ENCODE results near the gene MIA3. TPM values are rescaled to one million over a fixed set of nuclear protein-coding genes. Genes with fewer than 3 reads are reported as not detected.
A peak's percentile ranks its signal among the peaks of the same experiment; 100 is the strongest.

MIA3 gene
- total RNA-seq, 1 experiment from 2014 or later = 56.3 TPM

DNA sequence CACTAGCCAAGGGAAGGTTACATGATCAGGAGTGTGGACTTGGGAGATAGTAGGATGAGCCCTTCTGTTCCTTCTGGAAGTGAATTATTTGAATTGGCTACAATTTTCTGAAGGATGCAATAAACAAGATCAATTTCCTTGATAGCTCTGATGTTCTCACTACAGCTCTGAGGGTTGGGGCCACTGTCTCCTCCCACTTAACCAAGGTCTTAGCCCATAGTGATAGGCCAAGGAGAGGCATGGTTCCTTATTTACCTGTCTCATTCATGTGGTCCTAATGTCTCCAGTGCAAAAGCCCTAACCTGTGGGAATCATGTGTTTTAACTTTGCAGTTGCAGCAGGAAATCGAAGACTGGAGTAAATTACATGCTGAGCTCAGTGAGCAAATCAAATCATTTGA, 34.8 kb downstream of the MIA3 start:
- Histone ChIP-seq H3K4me1 (ENCODE audit: insufficient read depth, low read length, poor library complexity, severe bottlenecking) (peaks cover 11% of the 10 kb centered on the region), H3K4me3 (ENCODE audit: low read depth, low read length, poor library complexity, severe bottlenecking) (no peak overlapping the region), H3K27me3 (replicated peaks; ENCODE audit: insufficient read depth, low read depth, low read length, poor library complexity) (no peaks in the 10 kb centered on the region), H3K9me3 (ENCODE audit: low read depth, low read length, poor library complexity, severe bottlenecking) (no peaks in the 10 kb centered on the region), H3K27ac (ENCODE audit: low read depth, low read length, poor library complexity, severe bottlenecking) (no peak overlapping the region), H3K36me3 (ENCODE audit: insufficient read depth, low read length, poor library complexity, severe bottlenecking) (peaks cover 73% of the 10 kb centered on the region)
- no peak for DNase-seq (ENCODE audit: low spot score)
- intact Hi-C loops (cut with micrococcal nuclease; ENCODE audit: unreplicated experiment) = no loop called here
- CTCF ChIA-PET = no interaction called here
- no peak for TF ChIP-seq EZH2 (IDR thresholded peaks at IDR 0.05; ENCODE audit: borderline replicate concordance, low read depth, low read length, poor library complexity, severe bottlenecking)
- TF ChIP-seq CTCF (conservative IDR thresholded peaks at IDR 0.05; ENCODE audit: low read depth, low read length) = no peak
- BruUV-seq (replicated peaks) = no TSS peak
- POLR2A ChIA-PET (ENCODE audit: low non-redundant PET) = no interaction called here

DNA sequence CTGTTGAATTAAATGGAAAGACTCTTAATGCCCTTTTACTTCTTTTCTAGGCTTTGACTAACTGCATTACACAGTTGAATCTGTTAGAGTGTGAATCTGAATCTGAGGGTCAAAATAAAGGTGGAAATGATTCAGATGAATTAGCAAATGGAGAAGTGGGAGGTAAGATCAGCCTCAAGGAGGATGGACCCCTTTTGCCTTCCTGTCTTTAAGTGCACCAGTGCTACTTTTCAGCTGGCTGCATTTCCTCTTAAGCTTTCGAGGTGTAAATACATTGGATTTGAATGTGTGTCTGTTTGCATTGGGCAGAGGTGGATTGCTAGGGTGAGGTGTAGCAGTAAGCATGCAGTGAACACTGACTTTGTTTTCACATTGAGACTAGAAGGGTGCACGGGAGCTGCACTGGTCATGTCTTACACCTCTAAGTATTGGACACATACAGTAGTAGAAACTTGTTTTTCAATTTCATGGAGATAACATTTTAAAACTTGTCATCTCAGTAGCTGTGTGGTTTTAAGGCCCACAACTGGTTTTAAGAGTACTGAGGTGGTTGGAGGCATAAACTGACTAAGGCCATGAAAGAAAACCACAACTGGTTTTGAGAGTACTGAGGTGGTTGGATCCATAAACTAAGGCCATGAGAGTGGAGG, 35.4 kb downstream of the MIA3 start:
- Histone ChIP-seq H3K36me3 (ENCODE audit: insufficient read depth, low read length, poor library complexity, severe bottlenecking) (peaks cover 76% of the 10 kb centered on the region), H3K4me3 (ENCODE audit: low read depth, low read length, poor library complexity, severe bottlenecking) (no peak overlapping the region), H3K9me3 (ENCODE audit: low read depth, low read length, poor library complexity, severe bottlenecking) (no peaks in the 10 kb centered on the region), H3K4me1 (ENCODE audit: insufficient read depth, low read length, poor library complexity, severe bottlenecking) (peaks cover 11% of the 10 kb centered on the region), H3K27me3 (replicated peaks; ENCODE audit: insufficient read depth, low read depth, low read length, poor library complexity) (no peaks in the 10 kb centered on the region), H3K27ac (ENCODE audit: low read depth, low read length, poor library complexity, severe bottlenecking) (no peak overlapping the region)
- TF ChIP-seq EZH2 (IDR thresholded peaks at IDR 0.05; ENCODE audit: borderline replicate concordance, low read depth, low read length, poor library complexity, severe bottlenecking) (no peak), CTCF (conservative IDR thresholded peaks at IDR 0.05; ENCODE audit: low read depth, low read length) (no peak)
- DNase-seq (ENCODE audit: low spot score) = no peak
- POLR2A ChIA-PET (ENCODE audit: low non-redundant PET) = no interaction called here
- no TSS peak for BruUV-seq (replicated peaks)
- CTCF ChIA-PET = no interaction called here
- intact Hi-C loops (cut with micrococcal nuclease; ENCODE audit: unreplicated experiment) = no loop called here

DNA sequence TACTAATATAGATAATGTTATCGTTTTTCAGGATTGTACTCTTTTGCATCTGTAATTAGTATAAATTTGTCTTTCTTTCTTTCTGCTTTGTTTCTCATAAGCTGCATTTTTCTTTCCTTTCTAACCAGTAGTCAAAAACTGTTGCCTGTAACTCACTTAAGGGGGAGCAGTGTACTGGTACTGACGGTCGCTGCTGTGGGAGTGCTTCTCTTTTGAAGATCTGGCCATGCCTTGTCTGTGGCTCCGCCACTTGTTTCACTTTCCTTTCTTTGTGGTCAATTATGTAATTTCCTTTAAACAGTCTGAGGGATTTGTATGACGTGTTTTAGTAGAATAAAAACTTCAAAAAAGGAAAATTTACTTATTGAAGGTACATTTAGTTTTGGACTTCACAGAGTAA, 37.0 kb downstream of the MIA3 start:
- ChIA-PET CTCF (no interaction called here), POLR2A (ENCODE audit: low non-redundant PET) (no interaction called here)
- Histone ChIP-seq H3K27me3 (replicated peaks; ENCODE audit: insufficient read depth, low read depth, low read length, poor library complexity) (no peaks in the 10 kb centered on the region), H3K4me1 (ENCODE audit: insufficient read depth, low read length, poor library complexity, severe bottlenecking) (peaks cover 11% of the 10 kb centered on the region), H3K36me3 (ENCODE audit: insufficient read depth, low read length, poor library complexity, severe bottlenecking) (peaks cover 82% of the 10 kb centered on the region), H3K9me3 (ENCODE audit: low read depth, low read length, poor library complexity, severe bottlenecking) (no peaks in the 10 kb centered on the region), H3K4me3 (ENCODE audit: low read depth, low read length, poor library complexity, severe bottlenecking) (no peak overlapping the region), H3K27ac (ENCODE audit: low read depth, low read length, poor library complexity, severe bottlenecking) (no peak overlapping the region)
- intact Hi-C loops (cut with micrococcal nuclease; ENCODE audit: unreplicated experiment) = no loop called here
- peak; percentile 9 for DNase-seq (ENCODE audit: low spot score)
- BruUV-seq (replicated peaks) = no TSS peak
- TF ChIP-seq CTCF (conservative IDR thresholded peaks at IDR 0.05; ENCODE audit: low read depth, low read length) = no peak
- no peak for TF ChIP-seq EZH2 (IDR thresholded peaks at IDR 0.05; ENCODE audit: borderline replicate concordance, low read depth, low read length, poor library complexity, severe bottlenecking)
